HFFc6 (cell line): Measurements from ENCODE around the gene MRPL50. TPM values are rescaled to one million over a fixed set of nuclear protein-coding genes. Genes with fewer than 3 reads are reported as not detected.

Experiments
- DNase-seq: peaks from one replicate; pipeline ENCODE4 v3.0.0-alpha.2; 2018
- H3K27ac Mint-ChIP-seq: 2 replicates; pipeline ENCODE4 v1.8.0; 2020; ENCODE audit warnings: mild to moderate bottlenecking, mixed read lengths
- H3K27me3 Mint-ChIP-seq: 2 replicates; pipeline ENCODE4 v1.8.0; 2021; ENCODE audit warnings: mild to moderate bottlenecking, moderate library complexity, mixed read lengths; ENCODE audit not compliant: insufficient read depth
- H3K36me3 Mint-ChIP-seq: 2 replicates; pipeline ENCODE4 v1.8.0; 2021; ENCODE audit warnings: low read depth, mixed read lengths
- H3K4me1 Mint-ChIP-seq: 2 replicates; pipeline ENCODE4 v1.8.0; 2020; ENCODE audit warnings: low read depth, mixed read lengths
- H3K4me3 Mint-ChIP-seq: 2 replicates; pipeline ENCODE4 v1.8.0; 2020; ENCODE audit warnings: mild to moderate bottlenecking, moderate library complexity, mixed read lengths
- H3K9me3 Mint-ChIP-seq: 2 replicates; pipeline ENCODE4 v1.8.0; 2020; ENCODE audit warnings: mild to moderate bottlenecking, mixed read lengths
- total RNA-seq, 6 experiments: library from RNA; stranded (reverse); fragmentation: NEBNext Ultra II Directional; extraction: Animal tissue kit (Norgen Biotek cat#: 25700); gene quantifications; 2 replicates in 1 of 6; 3 replicates in 5 of 6; pipeline ENCODE4 v1.2.3, GENCODE V29; 2021
- TF ChIP-seq, protein P1 (sequence below): fragments of 200-600 bp; sonication (generic); IDR thresholded peaks from 2 replicates; pipeline ENCODE4 v1.5.0; 2021; ENCODE audit warnings: antibody characterized with exemption, mild to moderate bottlenecking

The MRPL50 gene
- total RNA-seq, 6 experiments from 2014 or later = 9.6 to 11.2 (median 10.4) TPM

DNA sequence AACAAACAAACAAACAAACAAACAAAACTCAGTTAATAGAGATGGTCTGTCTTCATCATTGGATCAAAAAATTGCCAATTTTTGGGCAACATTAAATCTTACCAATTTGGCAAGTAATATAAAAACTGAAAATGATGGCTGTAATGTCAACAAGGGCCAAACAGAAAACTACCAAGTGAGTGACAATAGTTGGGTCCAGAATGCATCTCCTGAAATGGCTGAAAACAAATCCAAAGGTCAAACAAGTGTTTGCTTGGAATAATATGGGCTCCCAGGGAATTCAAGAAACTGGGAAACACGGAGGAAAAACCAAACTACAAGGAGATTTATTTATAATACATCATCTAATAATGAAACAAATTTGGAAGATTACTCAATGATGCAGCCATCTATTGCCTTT lies 38.7 kb downstream of the MRPL50 start:
- no peak overlapping the region for H3K27ac Mint-ChIP-seq
- no peaks in the 10 kb centered on the region for H3K36me3 Mint-ChIP-seq

DNA sequence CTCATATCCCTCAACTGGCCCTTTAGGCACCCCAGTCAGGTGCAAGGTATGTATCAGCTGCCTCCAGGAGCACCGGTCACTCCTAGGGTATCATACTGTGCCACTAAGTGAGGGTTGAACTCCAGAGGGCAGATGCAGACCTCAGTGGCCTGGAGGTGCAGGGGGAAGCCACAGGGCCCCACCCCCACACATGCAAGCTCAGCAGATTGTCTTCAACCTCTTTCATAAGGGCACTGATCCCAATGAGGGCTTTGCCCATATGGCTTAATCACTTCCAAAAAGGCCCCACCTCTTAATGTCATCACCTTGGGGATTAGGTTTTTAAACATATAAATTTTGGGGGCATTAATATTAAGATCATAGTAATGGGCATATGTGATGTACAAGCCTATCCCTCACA lies 41.8 kb downstream of the MRPL50 start:
- Mint-ChIP-seq H3K9me3 (no peaks in the 10 kb centered on the region), H3K27me3 (no peaks in the 10 kb centered on the region), H3K4me3 (no peak overlapping the region), H3K4me1 (no peaks in the 10 kb centered on the region), H3K27ac (no peak overlapping the region), H3K36me3 (no peaks in the 10 kb centered on the region)
- TF ChIP-seq, protein P1, sequence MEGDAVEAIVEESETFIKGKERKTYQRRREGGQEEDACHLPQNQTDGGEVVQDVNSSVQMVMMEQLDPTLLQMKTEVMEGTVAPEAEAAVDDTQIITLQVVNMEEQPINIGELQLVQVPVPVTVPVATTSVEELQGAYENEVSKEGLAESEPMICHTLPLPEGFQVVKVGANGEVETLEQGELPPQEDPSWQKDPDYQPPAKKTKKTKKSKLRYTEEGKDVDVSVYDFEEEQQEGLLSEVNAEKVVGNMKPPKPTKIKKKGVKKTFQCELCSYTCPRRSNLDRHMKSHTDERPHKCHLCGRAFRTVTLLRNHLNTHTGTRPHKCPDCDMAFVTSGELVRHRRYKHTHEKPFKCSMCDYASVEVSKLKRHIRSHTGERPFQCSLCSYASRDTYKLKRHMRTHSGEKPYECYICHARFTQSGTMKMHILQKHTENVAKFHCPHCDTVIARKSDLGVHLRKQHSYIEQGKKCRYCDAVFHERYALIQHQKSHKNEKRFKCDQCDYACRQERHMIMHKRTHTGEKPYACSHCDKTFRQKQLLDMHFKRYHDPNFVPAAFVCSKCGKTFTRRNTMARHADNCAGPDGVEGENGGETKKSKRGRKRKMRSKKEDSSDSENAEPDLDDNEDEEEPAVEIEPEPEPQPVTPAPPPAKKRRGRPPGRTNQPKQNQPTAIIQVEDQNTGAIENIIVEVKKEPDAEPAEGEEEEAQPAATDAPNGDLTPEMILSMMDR = no peak
- DNase-seq = no peak

More for the DNA sequence above, 38.7 kb downstream of the MRPL50 start:
- TF ChIP-seq, protein P1 = no peak
- Mint-ChIP-seq H3K27me3 (no peaks in the 10 kb centered on the region; the same call in 1 of the 2 replicates), H3K4me3 (no peak overlapping the region), H3K4me1 (peaks cover 2% of the 10 kb centered on the region; the same call in 1 of the 2 replicates), H3K9me3 (no peaks in the 10 kb centered on the region)
- no peak for DNase-seq

DNA sequence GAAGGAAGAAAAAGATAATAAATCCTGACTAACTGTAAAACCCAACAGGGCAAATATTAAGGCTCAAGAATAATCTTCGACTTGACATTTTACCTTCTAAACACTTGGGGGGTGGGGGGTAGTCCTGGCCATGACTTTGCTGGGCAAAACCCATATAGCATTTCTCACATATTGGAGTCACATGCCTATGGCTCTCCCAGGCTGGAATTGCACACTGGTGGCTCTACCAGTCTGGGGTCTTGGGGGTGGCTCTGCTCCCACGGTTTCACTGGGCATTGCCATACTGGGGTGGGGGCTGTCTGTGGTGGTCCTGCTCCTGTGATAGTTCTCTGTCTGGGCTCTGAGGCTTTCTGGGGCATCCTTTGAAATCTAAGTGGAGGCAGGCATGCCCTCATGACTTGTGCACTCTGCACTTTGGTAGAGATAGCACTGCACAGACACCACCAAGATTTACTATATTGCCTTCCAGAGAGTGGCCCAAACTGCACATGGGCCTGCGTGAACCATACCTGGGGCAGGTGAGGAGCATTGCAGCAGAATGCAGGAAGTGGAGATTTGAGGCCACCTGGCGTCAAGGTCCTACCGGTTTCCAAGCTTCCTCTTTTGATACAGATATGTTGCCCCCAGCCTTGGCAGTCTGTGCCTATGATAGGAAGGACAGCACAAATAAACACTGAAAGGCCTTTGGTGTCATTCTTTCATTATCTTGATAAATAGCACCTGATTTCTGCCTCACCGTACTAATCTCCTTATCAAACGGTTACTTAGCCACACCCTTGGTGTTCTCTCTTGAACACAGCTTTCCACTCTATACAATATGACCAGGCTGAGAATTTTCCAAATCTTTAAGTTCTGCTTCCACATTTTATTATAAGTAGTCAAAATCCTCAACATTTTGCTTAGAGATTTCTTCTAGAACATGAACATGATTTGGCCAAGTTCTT lies 43.4 kb downstream of the MRPL50 start:
- Mint-ChIP-seq H3K4me1 (no peaks in the 10 kb centered on the region), H3K4me3 (no peak overlapping the region), H3K27me3 (no peaks in the 10 kb centered on the region), H3K27ac (no peak overlapping the region), H3K36me3 (no peaks in the 10 kb centered on the region), H3K9me3 (no peaks in the 10 kb centered on the region)
- TF ChIP-seq, protein P1 = no peak
- no peak for DNase-seq

- DNase-seq = no peak
- Mint-ChIP-seq H3K4me3 (no peak overlapping the region), H3K27ac (no peak overlapping the region), H3K27me3 (no peaks in the 10 kb centered on the region), H3K36me3 (no peaks in the 10 kb centered on the region), H3K4me1 (no peaks in the 10 kb centered on the region), H3K9me3 (no peaks in the 10 kb centered on the region)
- TF ChIP-seq, protein P1 = no peak
These were observed 44.2 kb downstream of the MRPL50 start for GRCh38 chr9:101354143-101354764.

- no peak for DNase-seq
- TF ChIP-seq, protein P1 = no peak
- H3K4me3 Mint-ChIP-seq = no peak overlapping the region
- H3K4me1 Mint-ChIP-seq = no peaks in the 10 kb centered on the region
- H3K36me3 Mint-ChIP-seq = no peaks in the 10 kb centered on the region
- H3K27me3 Mint-ChIP-seq = no peaks in the 10 kb centered on the region
- H3K9me3 Mint-ChIP-seq = no peaks in the 10 kb centered on the region
- no peak overlapping the region for H3K27ac Mint-ChIP-seq
These were observed 44.7 kb downstream of the MRPL50 start for GRCh38 chr9:101353683-101354082.
